GM23338 (cell line): ENCODE data around the gene MAPK4. TPM values are rescaled to one million over a fixed set of nuclear protein-coding genes. Genes with fewer than 3 reads are reported as not detected.

Experiments
- ATAC-seq: fragments of 200-7000 bp; cut with Tn5 transposase; 3 replicates; pipeline ENCODE4 v1.9.1; 2020
- DNase-seq: peaks from one replicate; pipeline ENCODE4 v3.0.0-alpha.2; 2015; ENCODE audit warnings: low spot score
- H2AFZ ChIP-seq: fragments of 200-600 bp; sonication (generic); 2 replicates; pipeline ENCODE4 v1.8.0; 2016; ENCODE audit warnings: antibody characterized with exemption, mild to moderate bottlenecking, moderate library complexity
- H3F3A ChIP-seq: fragments of 200-600 bp; sonication (generic); replicated peaks from 2 replicates; pipeline ENCODE4 v1.8.0; 2017; ENCODE audit warnings: antibody characterized with exemption, mixed run types, low read depth
- H3K27ac ChIP-seq: fragments of 200-600 bp; sonication (generic); 2 replicates; pipeline ENCODE4 v1.6.1; 2016; ENCODE audit warnings: low read depth
- H3K27me3 ChIP-seq: fragments of 200-600 bp; sonication (generic); 2 replicates; pipeline ENCODE4 v1.8.0; 2016; ENCODE audit warnings: mild to moderate bottlenecking, mixed run types, moderate library complexity; ENCODE audit not compliant: insufficient read depth
- H3K36me3 ChIP-seq: fragments of 200-600 bp; sonication (generic); 2 replicates; pipeline ENCODE4 v1.8.0; 2016; ENCODE audit warnings: mild to moderate bottlenecking; ENCODE audit not compliant: insufficient read depth
- H3K4me1 ChIP-seq: fragments of 200-600 bp; sonication (generic); 2 replicates; pipeline ENCODE4 v1.8.0; 2016; ENCODE audit warnings: mild to moderate bottlenecking, moderate library complexity; ENCODE audit not compliant: insufficient read depth
- H3K4me2 ChIP-seq: fragments of 200-600 bp; sonication (generic); 2 replicates; pipeline ENCODE4 v1.7.1; 2017; ENCODE audit warnings: mixed run types
- H3K4me3 ChIP-seq: fragments of 200-600 bp; sonication (generic); 2 replicates; pipeline ENCODE4 v1.6.1; 2016; ENCODE audit warnings: mixed run types
- H3K79me2 ChIP-seq: fragments of 200-600 bp; sonication (generic); replicated peaks from 2 replicates; pipeline ENCODE4 v1.8.0; 2017; ENCODE audit warnings: mild to moderate bottlenecking; ENCODE audit not compliant: insufficient read depth
- H3K9me2 ChIP-seq: fragments of 200-600 bp; sonication (generic); 2 replicates; pipeline ENCODE4 v1.8.0; 2017; ENCODE audit not compliant: insufficient read depth
- H4K20me1 ChIP-seq: fragments of 200-600 bp; sonication (generic); replicated peaks from 2 replicates; pipeline ENCODE4 v1.8.0; 2017; ENCODE audit warnings: mild to moderate bottlenecking; ENCODE audit not compliant: insufficient read depth
- H3K27ac Mint-ChIP-seq: 2 replicates; pipeline ENCODE4 v1.8.0; 2020; ENCODE audit warnings: inconsistent platforms, mild to moderate bottlenecking, moderate library complexity, mixed read lengths
- H3K27me3 Mint-ChIP-seq: 3 replicates; pipeline ENCODE4 v1.8.0; 2022; ENCODE audit warnings: low read depth, mild to moderate bottlenecking, moderate library complexity, mixed read lengths, inconsistent platforms; ENCODE audit not compliant: insufficient read depth, poor library complexity
- H3K36me3 Mint-ChIP-seq: 3 replicates; pipeline ENCODE4 v1.8.0; 2021; ENCODE audit warnings: low read depth, mild to moderate bottlenecking, inconsistent platforms, moderate library complexity, mixed read lengths
- H3K4me1 Mint-ChIP-seq: 3 replicates; pipeline ENCODE4 v1.8.0; 2020; ENCODE audit warnings: mild to moderate bottlenecking, inconsistent platforms, mixed read lengths
- H3K4me3 Mint-ChIP-seq: 3 replicates; pipeline ENCODE4 v1.8.0; 2021; ENCODE audit warnings: moderate library complexity, mild to moderate bottlenecking, inconsistent platforms, mixed read lengths
- H3K9me3 Mint-ChIP-seq: 3 replicates; pipeline ENCODE4 v1.8.0; 2020; ENCODE audit warnings: moderate library complexity, mild to moderate bottlenecking, inconsistent platforms, mixed read lengths
- CREB1 ChIP-seq: fragments of 250-450 bp; sonication (Bioruptor Pico); IDR thresholded peaks from 2 replicates; pipeline ENCODE4 v1.5.0; 2020; ENCODE audit warnings: low read depth, mild to moderate bottlenecking, moderate library complexity
- CTCF ChIP-seq, 2 experiments: fragments of 200-600 bp in 1 of 2; sonication (generic) in 1 of 2; conservative IDR thresholded peaks; 2 replicates each; pipeline versions ENCODE4 v1.5.1 to v1.6.1; 2016 to 2017; ENCODE audit warnings: antibody characterized with exemption in 2 of 2, low read depth in 2 of 2, mild to moderate bottlenecking in 2 of 2, moderate library complexity in 1 of 2
- EZH2 ChIP-seq: fragments of 200-600 bp; sonication (generic); IDR thresholded peaks from one replicate; pipeline ENCODE4 v1.8.0; 2017; ENCODE audit warnings: antibody characterized with exemption, mild to moderate bottlenecking, low read depth; ENCODE audit not compliant: unreplicated experiment
- EZH2phosphoT487 ChIP-seq: fragments of 200-600 bp; sonication (generic); IDR thresholded peaks from one replicate; pipeline ENCODE4 v1.8.1; 2018; ENCODE audit warnings: antibody characterized with exemption; ENCODE audit not compliant: unreplicated experiment
- JUNB ChIP-seq: IDR thresholded peaks from one replicate; pipeline ENCODE4 v1.6.1; 2016; ENCODE audit warnings: antibody characterized with exemption; ENCODE audit not compliant: unreplicated experiment
- NANOG ChIP-seq: IDR thresholded peaks from 2 replicates; pipeline ENCODE4 v1.6.1; 2016; ENCODE audit warnings: antibody characterized with exemption, borderline replicate concordance
- POLR2AphosphoS5 ChIP-seq: IDR thresholded peaks from 2 replicates; pipeline ENCODE4 v1.6.1; 2016; ENCODE audit warnings: antibody characterized with exemption, low read depth
- REST ChIP-seq: IDR thresholded peaks from one replicate; pipeline ENCODE4 v1.6.1; 2018; ENCODE audit warnings: antibody characterized with exemption; ENCODE audit not compliant: unreplicated experiment
- ZNF114 ChIP-seq: fragments of 250-450 bp; sonication (Bioruptor Pico); IDR thresholded peaks from 2 replicates; pipeline ENCODE4 v1.5.0; 2020; ENCODE audit warnings: mild to moderate bottlenecking, moderate library complexity
- ZNF331 ChIP-seq: fragments of 250-450 bp; sonication (Bioruptor Pico); IDR thresholded peaks from 2 replicates; pipeline ENCODE4 v1.5.0; 2020; ENCODE audit warnings: low read depth, mild to moderate bottlenecking, moderate library complexity
- polyA plus RNA-seq: library from polyadenylated mRNA; unstranded; fragments of >200 nt; fragmentation: Nextera tagmentation; extraction: Ambion mirVana; gene quantifications from 2 replicates; pipeline ENCODE4 v1.2.1, GENCODE V29; 2016
- total RNA-seq: library from RNA; depleted of rRNA; stranded (reverse); fragments of >200 nt; shearing (Covaris generic); gene quantifications from 2 replicates; pipeline ENCODE4 v1.2.3, GENCODE V29; 2014

The MAPK4 gene
- total and polyA plus RNA-seq, 2 experiments from 2014 or later = 1.3 to 4.4 TPM

- TF ChIP-seq REST (no peak), ZNF114 (no peak), CREB1 (no peak)
Observed at GRCh38 chr18:50694147-50694546, 134.3 kb downstream of the MAPK4 start (continued).

GRCh38 chr18:50695431-50696176 lies 135.7 kb downstream of the MAPK4 start:
- H3K36me3 ChIP-seq = no peaks in the 10 kb centered on the region
- H3K27me3 Mint-ChIP-seq = peaks cover 8% of the 10 kb centered on the region
- H2AFZ ChIP-seq = no peak overlapping the region
- H3K4me1 Mint-ChIP-seq = peaks cover 27% of the 10 kb centered on the region
- no peaks in the 10 kb centered on the region for H3K9me3 Mint-ChIP-seq
- no peak for TF ChIP-seq EZH2
- no peak for TF ChIP-seq NANOG
- no peak for TF ChIP-seq POLR2AphosphoS5
- TF ChIP-seq EZH2phosphoT487 = no peak
- H3K36me3 Mint-ChIP-seq = no peaks in the 10 kb centered on the region
- no peaks in the 10 kb centered on the region for H3K79me2 ChIP-seq
- 0 out of 2 replicates have a peak, but pooled peaks cover 5% of the 10 kb centered on the region for H3K9me2 ChIP-seq
- H3K27ac Mint-ChIP-seq = no peak overlapping the region
- no peaks in the 10 kb centered on the region for H3F3A ChIP-seq
- DNase-seq (no peak), ATAC-seq (no peak)
- no peak overlapping the region for H3K27ac ChIP-seq
- no peak overlapping the region; the same call in 2 of the 3 replicates for H3K4me3 Mint-ChIP-seq
- H3K4me2 ChIP-seq = no peak overlapping the region
- H3K4me3 ChIP-seq = no peak overlapping the region
- peaks cover 19% of the 10 kb centered on the region for H3K4me1 ChIP-seq
- H4K20me1 ChIP-seq = no peaks in the 10 kb centered on the region
- H3K27me3 ChIP-seq = no peaks in the 10 kb centered on the region

- Histone ChIP-seq H3K4me1 (peaks cover 27% of the 10 kb centered on the region), H3K36me3 (no peaks in the 10 kb centered on the region), H3K27me3 (no peaks in the 10 kb centered on the region), H3K4me3 (no peak overlapping the region), H4K20me1 (no peaks in the 10 kb centered on the region), H3K9me2 (0 out of 2 replicates have a peak, but pooled peaks cover 5% of the 10 kb centered on the region), H3K79me2 (no peaks in the 10 kb centered on the region), H2AFZ (peak overlapping the region; percentile 59; the same call in 1 of the 2 replicates), H3K4me2 (no peak overlapping the region), H3K27ac (no peak overlapping the region), H3F3A (no peaks in the 10 kb centered on the region)
- H3K4me1 Mint-ChIP-seq = peaks cover 35% of the 10 kb centered on the region
- no peak for ATAC-seq
- no peaks in the 10 kb centered on the region for H3K9me3 Mint-ChIP-seq
- H3K27ac Mint-ChIP-seq = no peak overlapping the region
- no peaks in the 10 kb centered on the region for H3K36me3 Mint-ChIP-seq
- no peak overlapping the region for H3K4me3 Mint-ChIP-seq
- H3K27me3 Mint-ChIP-seq = peaks cover 8% of the 10 kb centered on the region
- DNase-seq = no peak
- TF ChIP-seq JUNB = no peak
- no peak for TF ChIP-seq CREB1
- no peak for TF ChIP-seq ZNF114
- TF ChIP-seq EZH2 = no peak
- no peak for TF ChIP-seq CTCF (conservative IDR thresholded peaks at IDR 0.05; ENCODE audit: low read depth in 2 of 2)
- TF ChIP-seq REST = no peak
- TF ChIP-seq ZNF331 (CRISPR knock-in tag) = no peak
Observed at GRCh38 chr18:50696436-50696835, 136.5 kb downstream of the MAPK4 start.
